NCI-H2196 (cell line): ENCODE measurements around the gene TMEM132D.
"Not testable (repeated sequence)": the region's sequence is repeated elsewhere in the genome, so short reads cannot be mapped to it uniquely, and the experiment has no call there.

ENCODE experiments used
- DNase-seq: peaks from one replicate; lab custom pipeline; 2025; ENCODE audit not compliant: unreplicated experiment; lab: John Stamatoyannopoulos, UW

TMEM132D gene

GRCh38 chr12:129544716-129545115, 359.1 kb downstream of the TMEM132D start:
- DNase-seq, result no peak

GRCh38 chr12:129540954-129541353, 362.9 kb downstream of the TMEM132D start:
- no peak for DNase-seq

GRCh38 chr12:129540249-129540648, 363.6 kb downstream of the TMEM132D start:
- DNase-seq, result peak; percentile 27

- DNase-seq, result not testable (repeated sequence)
Observed at GRCh38 chr12:129538724-129539335, 365.0 kb downstream of the TMEM132D start.

GRCh38 chr12:129538137-129538536, 365.7 kb downstream of the TMEM132D start:
- DNase-seq, result no peak

GRCh38 chr12:129534966-129535750, 368.7 kb downstream of the TMEM132D start:
- no peak for DNase-seq

- no peak for DNase-seq
Observed at GRCh38 chr12:129532707-129533499, 370.9 kb downstream of the TMEM132D start.

- DNase-seq, result no peak
Observed at GRCh38 chr12:129532082-129532481, 371.7 kb downstream of the TMEM132D start.

- peak; percentile 78 for DNase-seq
Observed at GRCh38 chr12:129530984-129531383, 372.8 kb downstream of the TMEM132D start.

- no peak for DNase-seq
Observed at GRCh38 chr12:129530517-129530916, 373.3 kb downstream of the TMEM132D start.

GRCh38 chr12:129527506-129527905, 376.3 kb downstream of the TMEM132D start:
- no peak for DNase-seq

- no peak for DNase-seq
Observed at GRCh38 chr12:129523621-129524020, 380.2 kb downstream of the TMEM132D start.

- no peak for DNase-seq
Observed at GRCh38 chr12:129520739-129521138, 383.1 kb downstream of the TMEM132D start.

GRCh38 chr12:129503802-129504201, 400.0 kb downstream of the TMEM132D start:
- DNase-seq, result no peak

GRCh38 chr12:129496226-129496625, 407.6 kb downstream of the TMEM132D start:
- no peak for DNase-seq

GRCh38 chr12:129494766-129495165, 409.1 kb downstream of the TMEM132D start:
- DNase-seq, result no peak

GRCh38 chr12:129494260-129494659, 409.6 kb downstream of the TMEM132D start:
- DNase-seq, result no peak

GRCh38 chr12:129489100-129489676, 414.6 kb downstream of the TMEM132D start:
- DNase-seq, result no peak

- DNase-seq, result no peak
Observed at GRCh38 chr12:129486931-129487330, 416.9 kb downstream of the TMEM132D start.

- DNase-seq, result peak; percentile 2
Observed at GRCh38 chr12:129483111-129483893, 420.5 kb downstream of the TMEM132D start.

GRCh38 chr12:129481921-129482320, 421.9 kb downstream of the TMEM132D start:
- no peak for DNase-seq
